Panc1 (cell line): Measurements from ENCODE around the gene RAD51C.

Source experiments
- POLR2AphosphoS5 ChIP-seq: IDR thresholded peaks from 2 replicates; pipeline ENCODE4 v1.6.1; 2012; ENCODE audit warnings: mild to moderate bottlenecking, low read depth, low read length, moderate library complexity
- TF ChIP-seq, protein P1 (sequence below): fragments of 450-650 bp; IDR thresholded peaks from 2 replicates; pipeline ENCODE4 v1.5.1; 2017; ENCODE audit warnings: mild to moderate bottlenecking

DNA sequence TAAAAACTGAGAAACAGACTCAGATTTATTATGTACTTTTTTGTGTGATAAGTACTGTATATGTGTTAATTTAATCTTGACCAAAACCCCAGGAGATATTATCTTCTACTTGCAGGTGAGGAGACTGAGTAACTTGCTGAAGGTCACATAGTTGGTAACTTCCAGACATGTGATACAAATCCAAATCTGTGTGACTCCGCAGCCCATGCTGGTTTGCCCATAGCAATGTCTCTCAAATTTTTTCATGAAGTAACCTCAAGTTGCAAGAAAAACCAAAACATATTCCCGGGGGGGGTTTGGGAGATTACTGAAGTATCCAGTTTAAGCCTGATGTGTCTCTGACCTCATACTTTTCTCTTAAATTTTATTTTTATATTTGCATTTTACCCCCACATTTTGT lies 3.9 kb upstream of the RAD51C start:
- TF ChIP-seq, protein P1, sequence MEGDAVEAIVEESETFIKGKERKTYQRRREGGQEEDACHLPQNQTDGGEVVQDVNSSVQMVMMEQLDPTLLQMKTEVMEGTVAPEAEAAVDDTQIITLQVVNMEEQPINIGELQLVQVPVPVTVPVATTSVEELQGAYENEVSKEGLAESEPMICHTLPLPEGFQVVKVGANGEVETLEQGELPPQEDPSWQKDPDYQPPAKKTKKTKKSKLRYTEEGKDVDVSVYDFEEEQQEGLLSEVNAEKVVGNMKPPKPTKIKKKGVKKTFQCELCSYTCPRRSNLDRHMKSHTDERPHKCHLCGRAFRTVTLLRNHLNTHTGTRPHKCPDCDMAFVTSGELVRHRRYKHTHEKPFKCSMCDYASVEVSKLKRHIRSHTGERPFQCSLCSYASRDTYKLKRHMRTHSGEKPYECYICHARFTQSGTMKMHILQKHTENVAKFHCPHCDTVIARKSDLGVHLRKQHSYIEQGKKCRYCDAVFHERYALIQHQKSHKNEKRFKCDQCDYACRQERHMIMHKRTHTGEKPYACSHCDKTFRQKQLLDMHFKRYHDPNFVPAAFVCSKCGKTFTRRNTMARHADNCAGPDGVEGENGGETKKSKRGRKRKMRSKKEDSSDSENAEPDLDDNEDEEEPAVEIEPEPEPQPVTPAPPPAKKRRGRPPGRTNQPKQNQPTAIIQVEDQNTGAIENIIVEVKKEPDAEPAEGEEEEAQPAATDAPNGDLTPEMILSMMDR = no peak
- no peak for TF ChIP-seq POLR2AphosphoS5
